HG02759 (cell line): ENCODE results near the gene GPSM1.
A peak's percentile ranks its signal among the peaks of the same experiment; 100 is the strongest.

ENCODE experiments used
- ATAC-seq: cut with Tn5 transposase; IDR thresholded peaks from one replicate; pipeline ENCODE4 v1.9.1; 2021; ENCODE audit warnings: mild to moderate bottlenecking, moderate library complexity; ENCODE audit not compliant: unreplicated experiment

Gene GPSM1

GRCh38 chr9:136327304-136327974 lies at the start of gene GPSM1:
TSS of gene GPSM1 (plus strand) at chr9:136327539. CDS start at chr9:136327696, 157 bp downstream.
- no peak for ATAC-seq

GRCh38 chr9:136277746-136278145 lies 49.6 kb upstream of the GPSM1 start:
- ATAC-seq, result no peak

- ATAC-seq, result no peak
Observed at GRCh38 chr9:136278221-136278620, 49.1 kb upstream of the GPSM1 start.

- ATAC-seq, result no peak
Observed at GRCh38 chr9:136278894-136279293, 48.4 kb upstream of the GPSM1 start.

GRCh38 chr9:136279471-136279870 lies 47.9 kb upstream of the GPSM1 start:
- ATAC-seq, result no peak

GRCh38 chr9:136280535-136281315 lies 46.6 kb upstream of the GPSM1 start:
- ATAC-seq, result no peak

GRCh38 chr9:136281421-136282271 lies 45.7 kb upstream of the GPSM1 start:
- ATAC-seq, result no peak

GRCh38 chr9:136282272-136282861 lies 45.0 kb upstream of the GPSM1 start:
- no peak for ATAC-seq

GRCh38 chr9:136283291-136284235 lies 43.8 kb upstream of the GPSM1 start:
- peak; percentile 72 for ATAC-seq

- ATAC-seq, result no peak
Observed at GRCh38 chr9:136284311-136284710, 43.0 kb upstream of the GPSM1 start.

GRCh38 chr9:136284951-136285350 lies 42.4 kb upstream of the GPSM1 start:
- ATAC-seq, result no peak

GRCh38 chr9:136285501-136286358 lies 41.6 kb upstream of the GPSM1 start:
- ATAC-seq, result no peak

GRCh38 chr9:136286359-136286986 lies 40.9 kb upstream of the GPSM1 start:
- no peak for ATAC-seq

GRCh38 chr9:136286987-136287379 lies 40.4 kb upstream of the GPSM1 start:
- no peak for ATAC-seq

GRCh38 chr9:136287960-136288753 lies 39.2 kb upstream of the GPSM1 start:
- no peak for ATAC-seq

GRCh38 chr9:136289651-136290507 lies 37.5 kb upstream of the GPSM1 start:
- no peak for ATAC-seq

- ATAC-seq, result no peak
Observed at GRCh38 chr9:136290508-136291000, 36.8 kb upstream of the GPSM1 start.
